Activated CD4-positive, alpha-beta T cell treated with anti-CD3 and anti-CD28 coated beads, Interleukin-2, amount 50 U/mL, for 16 hours (primary cell): ENCODE data around the gene SAC3D1.
"Not testable (repeated sequence)": the region's sequence is repeated elsewhere in the genome, so short reads cannot be mapped to it uniquely, and the experiment has no call there.

Source experiments
- DNase-seq: peaks from one replicate; pipeline ENCODE4 v3.0.0-alpha.2; 2020

SAC3D1 gene

GRCh38 chr11:65040847-65041622, at the start of gene SAC3D1:
TSS of gene SAC3D1 (plus strand) at chr11:65041210. CDS start at chr11:65041293, 83 bp downstream.
- peak; percentile 96 for DNase-seq

- DNase-seq, result no peak
Observed at GRCh38 chr11:64994318-64994717, 46.7 kb upstream of the SAC3D1 start.

- DNase-seq, result no peak
Observed at GRCh38 chr11:64996327-64996709, 44.7 kb upstream of the SAC3D1 start.

DNA sequence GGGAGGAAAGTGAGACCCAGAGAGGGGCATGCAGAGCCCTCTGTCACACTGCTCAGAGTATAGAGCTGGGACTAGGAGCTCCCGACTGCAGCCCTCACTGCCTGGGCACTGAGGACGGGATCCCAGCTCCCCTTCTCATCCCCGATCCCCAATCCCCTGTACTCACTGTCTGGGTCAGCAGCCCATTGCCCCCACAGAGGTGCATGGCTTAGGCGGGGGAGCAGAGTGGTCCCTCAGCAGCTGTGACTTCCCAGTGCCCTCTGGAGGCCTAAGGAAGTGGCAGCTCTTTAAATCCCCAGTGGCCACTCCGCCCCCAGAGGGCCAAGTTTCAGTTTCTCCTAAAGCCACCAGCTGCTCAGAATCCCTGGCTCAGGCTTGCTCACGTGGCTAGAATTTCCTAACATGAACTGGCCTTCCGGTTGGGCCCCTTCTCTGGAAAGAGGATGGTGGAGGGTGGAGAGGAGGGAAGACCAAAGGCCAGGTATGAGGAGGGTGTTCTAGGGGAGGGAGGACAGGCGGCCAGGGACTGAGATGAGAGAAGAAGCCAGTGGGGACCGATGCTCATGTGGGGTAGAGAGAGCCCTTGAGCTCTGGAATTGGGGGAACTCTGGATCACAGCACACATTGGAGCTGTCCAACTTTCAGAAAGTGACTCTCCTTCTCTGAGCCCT, 44.2 kb upstream of the SAC3D1 start, which contains the start of gene BATF2:
Gene BATF2, minus strand, starts transcription at position 262 of the 671 bp plus-strand sequence. Its CDS starts 57 bp downstream, at position 205.
- DNase-seq, result no peak

DNA sequence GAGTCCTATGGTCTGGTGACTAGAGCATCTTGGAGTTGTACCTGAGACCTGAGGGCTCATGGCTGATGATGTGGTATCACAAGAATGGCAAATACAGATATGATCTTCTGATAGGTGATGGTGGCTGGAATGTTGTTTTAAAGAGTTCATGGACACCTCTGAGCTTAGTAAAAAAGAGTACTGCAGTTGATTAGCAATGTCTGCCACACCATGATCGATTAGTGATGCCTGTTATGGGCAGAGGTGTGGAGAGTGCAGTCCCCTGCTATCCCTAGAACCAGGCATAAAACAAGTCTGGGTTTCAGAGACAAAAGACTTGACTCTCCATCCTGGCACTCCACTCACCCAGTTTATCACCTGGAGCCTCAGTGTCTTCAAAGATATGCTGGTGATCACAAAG, 42.9 kb upstream of the SAC3D1 start:
- peak; percentile 42 for DNase-seq

DNA sequence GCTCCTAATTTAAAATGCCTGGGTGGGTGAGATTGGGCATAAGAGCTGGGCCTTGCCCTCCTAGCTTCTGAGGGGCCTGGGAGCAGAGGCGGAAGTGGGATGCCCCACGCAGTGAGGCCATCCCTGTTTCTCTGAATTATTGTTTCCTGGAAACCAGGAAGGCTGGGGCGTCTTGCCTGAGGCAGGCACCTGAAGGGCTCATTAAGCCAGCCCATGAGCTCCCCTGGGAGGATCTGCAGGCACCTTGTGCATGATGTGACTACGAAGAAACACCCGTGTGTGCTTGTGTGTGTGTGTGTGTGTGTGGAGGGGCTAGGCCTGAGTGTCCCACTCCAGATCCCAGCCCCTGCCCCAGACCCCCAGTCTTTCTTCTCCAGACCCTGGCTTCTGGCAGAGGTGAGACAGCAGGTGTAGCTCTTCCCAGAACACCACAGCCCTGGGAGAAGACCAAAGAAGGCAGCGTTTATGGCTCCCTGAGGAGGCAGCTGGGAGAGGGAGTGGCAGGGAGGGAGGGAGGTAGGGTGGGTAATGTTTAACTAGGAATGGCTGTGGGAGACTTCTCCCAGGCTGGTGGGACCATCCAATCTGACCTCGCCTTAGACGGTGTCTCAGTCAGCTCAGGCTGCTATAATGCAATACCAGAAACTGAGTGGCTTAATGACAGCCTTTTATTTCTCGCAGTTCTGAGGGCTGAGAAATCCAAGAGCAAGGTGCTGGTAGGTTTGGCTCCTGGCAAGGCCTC, 42.1 kb upstream of the SAC3D1 start:
- peak; percentile 39 for DNase-seq

- no peak for DNase-seq
Observed at GRCh38 chr11:64999478-64999877, 41.5 kb upstream of the SAC3D1 start.

DNA sequence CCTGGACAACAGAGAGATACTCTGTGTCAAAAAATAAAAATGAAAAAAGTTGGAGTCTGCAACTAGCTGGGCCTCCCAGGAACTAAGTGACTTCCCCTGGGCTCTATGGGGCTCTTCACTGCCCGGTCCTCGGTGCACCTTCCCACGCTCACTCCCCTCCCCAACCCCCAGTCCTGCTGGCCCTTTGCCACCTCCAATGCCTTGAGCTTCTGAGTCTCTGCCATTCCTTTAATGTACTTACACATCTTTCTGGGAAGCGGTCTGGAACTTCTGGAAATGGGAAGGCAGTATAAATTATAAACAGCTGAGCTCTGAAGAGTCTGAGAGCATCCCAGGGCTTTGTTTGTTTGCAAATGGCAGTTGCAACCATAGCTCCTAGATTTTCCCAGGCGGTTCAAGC, 38.3 kb upstream of the SAC3D1 start:
- DNase-seq, result no peak

- no peak for DNase-seq
Observed at GRCh38 chr11:65003282-65003681, 37.7 kb upstream of the SAC3D1 start.

GRCh38 chr11:65003968-65004367, 37.0 kb upstream of the SAC3D1 start:
- not testable (repeated sequence) for DNase-seq

- DNase-seq, result no peak
Observed at GRCh38 chr11:65008016-65008415, 33.0 kb upstream of the SAC3D1 start.

GRCh38 chr11:65008873-65009272, 32.1 kb upstream of the SAC3D1 start:
- DNase-seq, result no peak

- DNase-seq, result peak; percentile 93
Observed at GRCh38 chr11:65013130-65013887, 27.7 kb upstream of the SAC3D1 start.

- peak; percentile 91 for DNase-seq
Observed at GRCh38 chr11:65013888-65014725, 26.9 kb upstream of the SAC3D1 start, which contains the start of gene ARL2. TSS of gene ARL2 (plus strand) at chr11:65014160. CDS start at chr11:65014208, 48 bp downstream.

GRCh38 chr11:65014726-65015227, 26.2 kb upstream of the SAC3D1 start:
- DNase-seq, result no peak

DNA sequence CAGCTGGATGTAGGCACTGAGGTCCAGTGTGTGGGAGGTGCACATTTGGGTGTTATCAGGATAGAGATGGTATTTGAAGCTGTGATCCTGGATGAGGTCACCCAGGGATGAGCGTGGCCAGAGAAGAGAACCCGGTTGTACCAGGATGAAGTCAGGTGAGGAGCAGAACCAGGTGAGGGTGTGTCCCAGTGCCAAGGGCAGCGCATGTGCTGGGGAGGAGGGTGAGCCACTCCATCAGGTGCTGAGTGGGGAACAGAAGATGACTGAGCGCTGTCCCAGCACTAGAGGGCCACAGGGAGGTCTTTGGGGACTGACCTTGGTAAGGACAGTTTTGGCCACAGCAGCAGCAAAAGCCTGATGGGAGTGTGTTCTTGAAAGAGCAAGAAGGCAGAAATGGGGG, 24.3 kb upstream of the SAC3D1 start:
- no peak for DNase-seq

GRCh38 chr11:65017937-65018336, 23.1 kb upstream of the SAC3D1 start:
- no peak for DNase-seq

DNA sequence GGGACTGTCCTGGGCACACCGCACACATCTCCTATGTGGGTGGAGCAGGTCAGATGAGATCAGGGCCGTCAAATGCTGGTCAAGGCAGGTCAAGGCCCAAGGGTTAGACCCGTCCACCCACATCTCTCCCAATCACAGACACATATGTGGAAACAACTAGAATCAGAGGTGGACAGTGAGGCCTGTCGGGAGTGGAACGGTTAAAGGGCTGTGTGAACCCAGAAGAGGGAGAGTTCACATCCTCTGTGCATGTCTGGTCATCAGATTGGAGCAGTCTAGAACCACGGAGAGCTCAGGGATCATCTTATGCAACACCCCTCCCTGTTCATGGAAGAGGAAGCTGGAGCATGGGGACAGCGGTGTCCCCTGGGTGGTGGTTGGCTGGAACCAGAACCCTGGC, 21.2 kb upstream of the SAC3D1 start:
- no peak for DNase-seq

DNA sequence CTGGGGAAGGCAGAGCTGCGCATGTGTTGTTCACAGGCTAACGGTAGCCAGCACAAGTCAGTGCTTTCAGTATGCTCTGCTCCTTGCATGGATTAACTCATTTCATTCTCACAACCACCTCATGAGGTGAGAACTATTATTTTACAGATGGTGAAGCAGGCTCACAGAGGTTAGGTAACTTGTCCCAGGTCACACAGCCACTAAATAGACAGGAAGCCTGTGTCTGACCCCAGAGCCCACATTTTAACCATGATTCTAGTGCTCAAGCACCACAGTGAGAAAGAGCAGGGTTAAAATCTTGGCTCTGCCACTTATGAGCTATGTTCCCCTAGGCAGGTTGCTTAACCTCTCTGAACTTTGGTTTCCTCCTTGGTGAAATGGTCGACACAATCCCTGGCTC, 20.0 kb upstream of the SAC3D1 start:
- no peak for DNase-seq

DNA sequence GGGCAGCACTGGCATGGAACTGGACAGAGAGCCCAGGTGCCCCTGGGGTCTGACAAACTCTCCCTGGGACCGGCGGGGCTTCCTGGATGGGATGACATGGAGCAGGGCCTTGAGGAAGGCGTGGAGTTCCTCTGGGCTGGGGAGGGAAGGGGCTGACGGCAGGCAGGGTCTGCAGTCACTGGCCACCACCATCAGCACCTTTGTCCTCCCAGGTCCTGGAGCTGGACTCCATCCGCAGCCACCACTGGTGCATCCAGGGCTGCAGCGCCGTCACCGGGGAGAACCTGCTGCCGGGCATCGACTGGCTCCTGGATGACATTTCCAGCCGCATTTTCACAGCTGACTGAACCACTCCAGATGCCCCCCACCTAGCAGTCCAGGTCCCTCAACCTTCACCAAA, 19.5 kb upstream of the SAC3D1 start:
- DNase-seq, result no peak

DNA sequence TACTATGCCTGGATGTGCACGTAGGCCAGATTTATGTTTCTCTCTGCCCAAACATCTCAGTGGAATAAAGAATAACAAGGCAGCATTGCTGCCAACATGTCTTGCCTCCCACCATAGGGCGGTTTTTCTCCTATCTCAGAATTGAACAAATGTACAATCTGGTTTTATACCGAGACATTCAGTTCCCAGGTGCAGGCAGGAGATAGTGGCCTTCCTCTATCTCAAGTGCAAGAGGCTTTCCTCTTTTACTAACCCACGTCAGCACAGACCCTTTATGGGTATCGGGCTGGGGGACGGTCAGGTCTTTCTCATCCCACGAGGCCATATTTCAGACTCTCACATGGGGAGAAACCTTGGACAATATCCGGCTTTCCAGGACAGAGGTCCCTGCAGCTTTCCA, 17.5 kb upstream of the SAC3D1 start:
- not testable (repeated sequence) for DNase-seq

DNA sequence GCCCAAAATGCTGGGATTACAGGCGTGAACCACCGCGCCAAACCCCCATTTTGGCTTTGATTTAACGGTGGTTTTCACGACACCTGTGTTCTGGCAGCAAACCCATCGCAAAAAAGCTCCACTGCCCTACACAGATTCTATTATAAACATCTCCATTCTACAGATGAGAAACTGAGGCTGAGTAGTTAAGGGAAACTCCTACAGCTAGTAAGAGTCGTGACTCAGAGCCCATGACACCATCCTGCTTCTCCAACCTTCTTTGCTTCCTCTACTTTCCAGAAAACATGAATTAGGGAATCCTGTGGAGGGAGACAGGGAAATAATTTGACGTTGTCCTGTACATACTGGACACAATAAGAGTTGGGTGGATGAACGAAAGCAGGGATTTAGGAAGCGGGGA, 14.2 kb upstream of the SAC3D1 start:
- no peak for DNase-seq
